Activated T-cell treated with anti-CD3 and anti-CD28 coated beads, Interleukin-2, amount 50 U/mL, for 24 hours (primary cell): ENCODE measurements around the gene LTB4R.

Experiments used
- DNase-seq: peaks from one replicate; pipeline ENCODE4 v3.0.0-alpha.2; 2020
- H3K27ac Mint-ChIP-seq: 2 replicates; pipeline ENCODE4 v1.8.0; 2020; ENCODE audit warnings: mild to moderate bottlenecking, mixed read lengths
- H3K27me3 Mint-ChIP-seq: 2 replicates; pipeline ENCODE4 v1.8.0; 2020; ENCODE audit warnings: mixed read lengths
- H3K36me3 Mint-ChIP-seq: 2 replicates; pipeline ENCODE4 v1.8.0; 2020; ENCODE audit warnings: low read depth, mixed read lengths
- H3K4me1 Mint-ChIP-seq: 2 replicates; pipeline ENCODE4 v1.8.0; 2020; ENCODE audit warnings: low read depth, mixed read lengths
- H3K4me3 Mint-ChIP-seq: 2 replicates; pipeline ENCODE4 v1.8.0; 2020; ENCODE audit warnings: mild to moderate bottlenecking, moderate library complexity, mixed read lengths
- H3K9me3 Mint-ChIP-seq: 2 replicates; pipeline ENCODE4 v1.8.0; 2020; ENCODE audit warnings: mixed read lengths

The LTB4R gene

DNA sequence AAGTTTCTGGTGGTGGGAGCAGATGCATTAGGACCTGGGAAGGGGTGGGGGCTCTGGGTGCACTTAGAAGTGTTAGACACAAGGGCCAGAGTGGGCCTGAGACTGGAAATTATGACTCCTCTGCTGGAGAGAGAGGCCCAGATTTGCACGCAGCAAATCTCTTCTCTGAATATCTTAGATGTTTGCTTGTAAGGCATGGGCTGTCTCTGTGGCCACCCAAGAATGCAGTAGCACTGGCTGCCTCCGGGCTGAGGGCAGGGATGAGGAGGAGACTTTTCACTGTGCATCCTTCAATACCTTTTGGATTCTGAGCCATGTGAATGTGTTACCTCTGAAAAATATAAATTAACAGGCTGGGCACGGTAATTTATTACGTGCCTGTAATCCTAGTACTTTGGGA is 26.0 kb upstream of the LTB4R start:
- H3K4me1 Mint-ChIP-seq: peaks cover 18% of the 10 kb centered on the region
- no peaks in the 10 kb centered on the region for H3K9me3 Mint-ChIP-seq
- no peak for DNase-seq
- peaks cover 11% of the 10 kb centered on the region for H3K36me3 Mint-ChIP-seq
- H3K27ac Mint-ChIP-seq: no peak overlapping the region
- no peak overlapping the region for H3K4me3 Mint-ChIP-seq
- H3K27me3 Mint-ChIP-seq: no peaks in the 10 kb centered on the region

DNA sequence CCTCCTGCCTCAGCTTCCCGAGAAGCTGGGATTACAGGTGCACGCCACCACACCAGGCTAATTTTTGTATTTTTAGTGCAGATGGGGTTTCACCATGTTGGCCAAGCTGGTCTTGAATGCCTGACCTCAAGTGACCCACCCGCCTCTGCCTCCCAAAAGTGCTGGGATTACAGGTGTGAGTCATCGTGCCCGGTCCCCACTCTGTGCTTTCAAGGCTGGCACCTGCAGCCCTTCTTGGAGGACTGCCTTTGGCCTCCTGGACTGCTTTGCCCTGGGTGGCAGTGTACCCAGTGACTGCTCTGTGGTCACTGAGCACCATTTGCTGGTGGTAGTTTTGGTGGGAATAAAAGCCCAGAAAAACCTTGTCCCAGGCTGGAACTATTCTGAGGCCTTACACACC is 24.3 kb upstream of the LTB4R start:
- peaks cover 29% of the 10 kb centered on the region for H3K4me1 Mint-ChIP-seq
- H3K27ac Mint-ChIP-seq: no peak overlapping the region
- DNase-seq: no peak
- no peaks in the 10 kb centered on the region for H3K27me3 Mint-ChIP-seq
- no peaks in the 10 kb centered on the region for H3K9me3 Mint-ChIP-seq
- no peak overlapping the region for H3K4me3 Mint-ChIP-seq
- peaks cover 28% of the 10 kb centered on the region for H3K36me3 Mint-ChIP-seq

DNA sequence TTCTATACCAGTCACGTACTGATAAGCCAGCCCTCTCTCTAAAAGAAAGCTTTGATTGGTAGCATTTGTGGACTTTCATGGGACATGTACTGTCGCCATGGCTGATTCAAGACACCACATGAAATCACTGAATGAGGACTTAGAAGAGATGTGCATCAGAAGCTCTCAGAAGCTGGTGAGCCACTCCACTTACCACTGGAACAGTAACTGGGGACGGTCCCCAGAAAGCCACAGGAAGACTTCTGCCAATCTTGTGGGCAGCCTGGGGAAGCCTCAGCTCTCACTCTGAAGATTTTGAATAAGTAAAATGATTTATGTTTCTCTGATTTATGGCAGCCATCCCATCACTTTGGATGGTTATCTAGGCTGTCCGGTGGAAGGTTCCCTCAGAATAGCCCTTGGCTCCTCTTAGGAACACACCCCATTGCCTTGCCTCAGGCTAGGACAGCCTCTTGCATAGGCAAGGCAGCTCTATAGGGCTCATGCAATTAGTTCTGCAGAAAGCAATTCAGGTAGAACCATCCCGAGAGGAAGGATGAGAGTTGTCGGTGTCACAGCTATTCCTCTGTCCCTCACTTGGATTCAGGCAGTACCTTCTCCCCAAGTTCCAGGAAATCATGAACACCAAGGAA is 21.5 kb upstream of the LTB4R start:
- peak overlapping the region; percentile 37 for H3K27ac Mint-ChIP-seq
- peaks cover 29% of the 10 kb centered on the region for H3K4me1 Mint-ChIP-seq
- no peaks in the 10 kb centered on the region for H3K27me3 Mint-ChIP-seq
- peak; percentile 61 for DNase-seq
- peaks cover 47% of the 10 kb centered on the region for H3K36me3 Mint-ChIP-seq
- no peak overlapping the region for H3K4me3 Mint-ChIP-seq
- H3K9me3 Mint-ChIP-seq: no peaks in the 10 kb centered on the region

DNA sequence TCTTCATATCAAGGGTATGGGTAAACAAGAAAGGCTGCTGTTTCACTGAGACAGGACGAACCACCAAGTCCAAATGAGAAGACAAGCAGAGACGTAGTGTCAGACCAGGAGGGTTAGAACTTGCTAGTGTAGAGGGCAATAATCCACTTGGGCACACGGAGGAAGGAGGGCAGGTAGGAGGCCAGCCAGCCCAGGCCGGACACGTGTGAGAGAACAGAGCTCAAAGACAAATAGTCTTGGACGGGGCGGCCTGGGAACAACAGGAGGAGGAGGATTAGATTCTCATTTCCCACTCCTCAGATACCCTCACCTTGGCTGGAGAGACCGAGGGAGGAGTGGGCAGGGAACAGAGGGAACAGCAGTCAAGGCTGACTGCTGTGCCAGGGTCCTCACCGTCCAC is 20.6 kb upstream of the LTB4R start:
- Mint-ChIP-seq H3K4me1 (peaks cover 31% of the 10 kb centered on the region), H3K4me3 (no peak overlapping the region), H3K9me3 (no peaks in the 10 kb centered on the region), H3K27me3 (no peaks in the 10 kb centered on the region), H3K36me3 (peaks cover 56% of the 10 kb centered on the region), H3K27ac (no peak overlapping the region)
- no peak for DNase-seq

DNA sequence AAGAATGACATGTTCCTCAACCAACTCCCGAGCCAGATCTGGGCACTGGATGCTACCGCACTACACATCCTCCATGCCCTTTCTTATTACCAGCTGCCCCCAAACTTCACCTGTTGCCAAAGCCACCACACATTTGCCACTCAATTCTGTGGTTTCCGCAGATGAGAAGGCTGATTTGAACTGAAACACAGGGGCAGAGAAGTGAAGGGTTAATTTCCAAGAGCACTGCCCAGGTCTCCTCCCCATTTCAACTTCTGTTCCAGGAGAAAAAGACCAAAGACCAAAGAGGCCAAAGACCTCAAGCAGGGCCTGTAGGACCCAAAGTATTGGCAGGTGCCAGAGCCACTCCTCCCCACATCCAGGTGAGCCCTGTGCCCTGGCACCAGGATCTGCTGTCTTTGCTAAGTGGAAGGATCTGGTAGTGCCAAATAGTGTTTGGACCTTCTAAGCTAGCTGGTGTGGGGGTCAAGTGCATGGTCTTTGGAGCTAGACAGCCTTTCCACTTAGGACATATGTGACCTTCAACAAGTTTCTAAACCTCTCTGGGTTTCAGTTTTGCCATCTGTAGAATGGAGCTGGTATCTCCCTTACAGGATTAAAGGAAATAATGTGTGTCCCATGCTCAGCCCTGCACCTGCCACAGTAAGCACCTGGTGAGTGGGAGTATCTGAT is 19.7 kb upstream of the LTB4R start:
- no peak for DNase-seq
- Mint-ChIP-seq H3K9me3 (no peaks in the 10 kb centered on the region), H3K4me1 (peaks cover 39% of the 10 kb centered on the region), H3K27ac (no peak overlapping the region), H3K4me3 (no peak overlapping the region), H3K36me3 (peaks cover 65% of the 10 kb centered on the region), H3K27me3 (no peaks in the 10 kb centered on the region)

DNA sequence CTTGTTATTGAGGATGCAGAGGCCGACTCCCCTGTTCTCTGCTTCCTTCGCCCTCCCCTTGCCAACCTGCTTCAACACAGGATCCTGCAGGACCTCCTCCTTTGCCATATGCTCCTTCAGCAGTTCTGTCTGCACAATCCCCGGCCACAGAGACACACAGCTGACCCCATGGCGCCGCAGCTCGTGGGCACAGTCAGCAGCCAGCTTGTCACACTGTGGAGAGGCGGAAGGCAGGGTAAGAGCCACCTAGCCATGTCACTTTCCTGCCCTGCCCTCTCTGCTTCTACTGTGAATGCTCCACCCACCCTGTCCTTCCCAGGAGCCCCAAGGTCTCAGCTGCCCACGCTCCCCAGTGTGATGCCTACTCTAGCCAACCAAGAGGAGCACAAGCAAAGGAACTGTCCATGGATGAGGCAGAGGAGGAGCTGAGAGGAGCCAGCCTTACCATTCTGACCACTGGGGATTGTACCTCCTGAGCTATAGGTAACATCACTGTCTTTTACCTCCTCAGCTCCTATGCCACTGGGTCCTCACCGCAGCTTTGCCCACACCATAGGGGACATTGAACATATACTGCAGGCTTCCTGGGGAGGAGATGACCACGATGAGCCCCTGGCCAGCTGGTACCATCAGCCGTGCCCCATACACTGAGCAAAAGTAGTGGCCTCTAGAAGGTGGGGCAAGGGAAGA is 19.0 kb upstream of the LTB4R start:
- Mint-ChIP-seq H3K27ac (no peak overlapping the region), H3K4me3 (no peak overlapping the region), H3K36me3 (peaks cover 66% of the 10 kb centered on the region), H3K4me1 (peaks cover 46% of the 10 kb centered on the region), H3K27me3 (no peaks in the 10 kb centered on the region), H3K9me3 (no peaks in the 10 kb centered on the region)
- no peak for DNase-seq

DNA sequence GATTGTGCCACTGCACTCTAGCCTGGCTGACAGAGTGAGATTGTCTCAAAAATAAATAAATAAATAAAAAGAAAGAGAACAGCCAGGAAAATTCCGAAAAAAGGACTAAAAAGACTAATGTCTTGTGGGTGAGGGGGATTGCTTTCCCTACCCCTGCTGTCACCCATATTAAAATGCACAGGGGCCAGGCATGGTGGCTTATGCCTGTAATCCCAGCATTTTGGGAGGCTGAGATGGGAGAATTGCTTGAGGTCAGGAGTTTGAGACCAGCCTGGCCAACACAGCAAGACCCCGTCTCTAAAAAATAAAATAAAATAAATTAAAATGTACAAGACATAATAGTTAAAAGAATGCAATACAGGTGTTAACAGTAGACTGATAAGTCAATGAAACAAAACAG is 17.8 kb upstream of the LTB4R start:
- H3K36me3 Mint-ChIP-seq: peaks cover 65% of the 10 kb centered on the region
- no peak overlapping the region for H3K4me3 Mint-ChIP-seq
- DNase-seq: no peak
- peaks cover 51% of the 10 kb centered on the region for H3K4me1 Mint-ChIP-seq
- H3K27me3 Mint-ChIP-seq: no peaks in the 10 kb centered on the region
- H3K9me3 Mint-ChIP-seq: no peaks in the 10 kb centered on the region
- H3K27ac Mint-ChIP-seq: no peak overlapping the region

DNA sequence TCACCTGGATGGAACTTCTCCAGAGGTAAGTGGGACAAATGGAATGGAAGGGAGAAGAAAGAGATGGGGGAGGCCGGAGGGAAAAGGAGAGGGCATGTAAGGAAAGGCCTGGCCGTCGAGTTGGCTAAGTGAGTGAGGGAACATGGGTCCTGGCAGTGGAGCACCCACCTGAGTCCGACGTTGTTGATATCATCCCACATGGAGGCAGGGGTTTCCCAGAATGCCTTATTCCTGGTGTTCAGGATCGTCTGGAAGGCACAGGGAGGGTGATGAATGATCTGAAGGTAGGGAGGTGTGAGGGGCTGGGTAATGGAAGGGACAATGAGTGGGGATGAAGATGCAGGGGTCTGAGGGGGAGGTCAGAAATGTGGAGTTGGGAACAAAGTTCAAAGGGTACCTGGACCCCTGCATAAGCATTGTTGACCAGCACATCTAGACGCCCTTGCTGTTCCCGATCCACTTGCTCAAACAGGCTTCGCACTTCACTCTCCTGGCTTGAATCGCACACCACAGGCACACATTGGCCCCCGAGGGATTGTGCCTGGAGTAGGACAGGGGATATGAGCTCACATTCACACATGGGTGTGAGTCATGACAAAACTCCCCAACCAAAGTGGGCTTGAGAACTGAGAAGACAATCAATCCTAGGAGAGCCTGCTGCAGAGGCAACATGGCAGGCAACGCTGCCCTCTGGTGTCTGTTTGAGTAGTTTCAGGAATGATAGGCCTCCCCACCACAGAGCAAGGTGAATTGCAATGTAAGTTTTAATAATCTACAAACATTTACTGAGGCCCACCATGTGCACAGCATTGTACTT is 14.8 kb upstream of the LTB4R start:
- Mint-ChIP-seq H3K27me3 (no peaks in the 10 kb centered on the region), H3K4me1 (peaks cover 50% of the 10 kb centered on the region), H3K9me3 (no peaks in the 10 kb centered on the region), H3K36me3 (peaks cover 67% of the 10 kb centered on the region), H3K27ac (peak overlapping the region; percentile 79), H3K4me3 (no peak overlapping the region)
- DNase-seq: peak; percentile 74

DNA sequence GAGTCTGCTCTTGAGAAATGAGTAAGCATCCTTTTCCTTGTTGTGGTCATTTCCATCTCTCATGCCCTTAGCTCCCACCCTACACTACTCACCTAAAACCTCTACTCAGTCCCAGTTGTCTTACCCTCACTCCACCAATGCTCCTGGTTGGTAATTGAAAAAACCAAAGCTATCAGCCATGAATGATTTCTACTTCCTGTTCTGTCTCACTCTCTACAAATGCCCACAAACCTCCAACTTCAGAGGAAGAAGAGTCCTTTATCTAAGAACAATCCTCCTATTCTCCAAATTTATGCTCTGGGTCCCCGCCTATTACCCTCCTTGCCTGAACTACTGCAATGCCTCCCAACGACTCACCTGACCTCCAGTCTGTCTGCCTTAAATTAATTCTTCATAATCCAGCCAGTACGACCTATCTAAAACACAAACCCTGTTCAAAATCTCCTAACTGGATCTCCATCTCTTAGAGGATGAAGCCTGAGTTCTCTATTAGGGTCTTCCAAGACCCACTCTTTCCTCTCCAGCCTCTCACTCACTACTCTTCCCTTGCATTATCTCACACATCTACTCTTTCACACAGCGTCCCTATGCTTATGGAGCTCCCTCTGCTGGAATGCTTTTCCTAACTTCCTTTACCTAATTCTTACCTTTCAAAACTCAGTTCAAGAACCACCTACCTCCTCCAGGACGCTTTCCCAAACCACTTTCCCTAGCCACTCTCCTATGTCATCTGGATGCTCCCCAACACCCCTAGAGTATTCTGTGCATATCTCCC is 13.9 kb upstream of the LTB4R start:
- peaks cover 58% of the 10 kb centered on the region for H3K4me1 Mint-ChIP-seq
- peak overlapping the region; percentile 79 for H3K27ac Mint-ChIP-seq
- H3K4me3 Mint-ChIP-seq: no peak overlapping the region
- DNase-seq: no peak
- H3K27me3 Mint-ChIP-seq: no peaks in the 10 kb centered on the region
- peaks cover 67% of the 10 kb centered on the region for H3K36me3 Mint-ChIP-seq
- H3K9me3 Mint-ChIP-seq: no peaks in the 10 kb centered on the region

DNA sequence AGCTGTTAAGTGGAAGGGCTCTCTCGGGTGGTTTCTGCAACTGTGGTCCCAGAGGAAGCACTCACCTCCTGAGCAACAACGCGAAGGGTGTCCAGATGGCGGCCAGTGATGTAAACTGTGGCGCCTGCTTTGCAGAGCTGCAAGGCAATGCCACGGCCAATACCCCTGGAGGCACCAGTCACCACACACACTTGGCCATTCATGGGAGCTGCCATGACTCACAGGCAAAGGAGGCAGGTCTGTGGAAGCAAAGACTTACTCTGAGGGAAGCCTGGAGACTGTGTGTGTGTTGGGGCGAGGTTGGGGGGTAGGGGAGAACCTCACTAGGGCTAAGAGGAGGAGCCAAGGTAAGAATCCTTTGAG is 12.4 kb upstream of the LTB4R start:
- H3K4me1 Mint-ChIP-seq: peaks cover 60% of the 10 kb centered on the region
- peaks cover 74% of the 10 kb centered on the region for H3K36me3 Mint-ChIP-seq
- peak overlapping the region; percentile 92 for H3K4me3 Mint-ChIP-seq
- DNase-seq: no peak
- H3K9me3 Mint-ChIP-seq: no peaks in the 10 kb centered on the region
- H3K27me3 Mint-ChIP-seq: no peaks in the 10 kb centered on the region
- H3K27ac Mint-ChIP-seq: peak overlapping the region; percentile 96

DNA sequence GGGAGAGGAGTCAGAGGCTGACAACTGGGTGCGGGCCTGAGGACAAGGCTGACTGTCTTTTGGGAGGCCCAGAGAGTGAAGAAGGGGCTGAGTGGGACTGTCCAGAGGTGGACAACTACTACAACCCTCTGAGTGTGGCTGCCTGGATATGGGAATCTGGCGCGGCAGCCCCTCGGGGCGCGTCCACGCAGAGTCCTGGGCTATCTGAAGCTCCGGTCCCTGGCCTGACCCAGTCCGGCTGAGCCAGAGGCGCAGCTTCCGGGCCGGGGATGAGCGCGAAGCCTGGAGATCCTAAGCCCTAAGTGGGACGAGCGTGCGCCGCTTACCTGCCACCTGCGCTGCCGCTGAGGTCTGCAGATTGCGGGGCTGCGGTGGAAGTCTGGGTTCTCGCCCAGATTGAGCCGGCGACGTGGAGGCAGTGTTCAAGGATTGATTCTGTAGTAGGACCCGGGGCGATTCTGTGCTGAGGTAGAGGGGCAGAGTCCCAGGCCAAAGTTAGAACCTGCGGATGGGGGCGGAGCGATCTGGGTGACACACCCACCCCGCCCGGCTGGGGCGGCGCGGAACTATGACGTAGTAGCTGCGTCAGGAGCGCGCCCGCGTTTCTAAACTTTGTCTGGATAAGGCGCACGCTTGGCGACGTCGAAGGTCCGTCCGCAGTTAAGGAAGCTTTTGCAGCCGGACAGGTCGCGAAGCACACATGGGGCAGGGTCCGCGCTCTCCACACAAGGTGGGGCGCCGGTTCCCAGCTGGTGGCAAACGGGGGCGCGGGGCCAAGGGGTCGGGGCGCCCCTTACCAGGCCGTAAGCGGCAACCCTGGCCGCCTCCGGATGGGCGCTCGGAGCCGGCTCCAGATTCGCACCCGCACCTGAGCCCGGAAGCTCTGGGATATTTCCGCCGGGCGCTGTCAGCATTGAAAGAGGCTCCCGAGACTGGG is 11.8 kb upstream of the LTB4R start, which contains the start of the genes DHRS1 and NOP9:
Gene DHRS1 (minus strand): TSS at position 526 of the 937 bp plus-strand sequence. CDS start 674 bp downstream, outside the sequence.
Gene NOP9 (plus strand): TSS at position 596 of the 937 bp plus-strand sequence. CDS start 105 bp downstream, at position 701.
- peak within 1 kb of the TSS; percentile 96 for H3K27ac Mint-ChIP-seq

DNA sequence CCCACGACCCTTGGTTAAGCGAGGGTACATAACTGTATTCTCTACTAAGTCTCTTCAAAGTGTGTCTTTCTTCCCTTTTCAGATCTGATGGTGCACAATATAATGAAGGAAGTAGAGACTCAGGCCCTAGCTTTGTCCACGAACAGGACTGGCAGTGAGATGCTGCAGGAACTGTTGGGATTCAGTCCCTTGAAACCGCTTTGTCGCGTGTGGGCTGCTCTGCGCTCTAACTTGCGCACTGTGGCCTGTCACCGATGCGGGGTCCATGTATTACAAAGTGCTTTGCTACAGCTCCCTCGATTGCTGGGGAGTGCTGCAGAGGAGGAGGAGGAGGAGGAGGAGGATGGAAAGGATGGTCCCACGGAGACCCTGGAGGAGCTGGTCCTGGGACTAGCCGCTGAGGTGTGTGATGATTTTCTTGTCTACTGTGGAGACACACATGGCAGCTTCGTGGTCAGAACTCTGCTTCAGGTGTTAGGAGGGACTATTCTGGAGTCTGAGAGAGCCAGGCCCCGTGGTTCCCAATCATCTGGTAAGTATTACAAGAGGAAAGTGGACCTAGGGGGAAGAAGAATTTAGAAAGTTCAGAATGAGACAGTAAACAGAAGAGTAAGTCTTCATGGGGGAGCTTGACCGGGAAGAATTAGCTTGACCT is 10.8 kb upstream of the LTB4R start:
- H3K4me3 Mint-ChIP-seq: peak overlapping the region; percentile 92
- H3K4me1 Mint-ChIP-seq: peaks cover 60% of the 10 kb centered on the region
- peaks cover 76% of the 10 kb centered on the region for H3K36me3 Mint-ChIP-seq
- H3K27me3 Mint-ChIP-seq: no peaks in the 10 kb centered on the region
- peak overlapping the region; percentile 96 for H3K27ac Mint-ChIP-seq
- H3K9me3 Mint-ChIP-seq: no peaks in the 10 kb centered on the region
- no peak for DNase-seq

More for the DNA sequence above, 11.8 kb upstream of the LTB4R start, which contains the start of the genes DHRS1 and NOP9:
- Mint-ChIP-seq H3K36me3 (peaks cover 75% of the 10 kb centered on the region), H3K4me1 (peaks cover 60% of the 10 kb centered on the region), H3K4me3 (peak within 1 kb of the TSS; percentile 92), H3K9me3 (no peaks in the 10 kb centered on the region), H3K27me3 (no peaks in the 10 kb centered on the region)
- peak; percentile 97 for DNase-seq
